MM.1S (cell line): ENCODE measurements around the gene SPIN1.

Source experiments
- DNase-seq: peaks from one replicate; pipeline ENCODE4 v3.0.0-alpha.2; 2015
- H2AFZ ChIP-seq: fragments of 300-600 bp; sonication (generic); 2 replicates; pipeline ENCODE4 v1.6.0; 2016; ENCODE audit warnings: antibody characterized with exemption, low read length
- H3F3A ChIP-seq: fragments of 300-600 bp; sonication (generic); 2 replicates; pipeline ENCODE4 v1.6.1; 2016; ENCODE audit warnings: mild to moderate bottlenecking, antibody characterized with exemption, low read length, moderate library complexity, mixed read lengths; ENCODE audit not compliant: insufficient read depth
- H3K27ac ChIP-seq: fragments of 300-600 bp; sonication (generic); 2 replicates; pipeline ENCODE4 v1.5.1; 2016; ENCODE audit warnings: mild to moderate bottlenecking, low read length
- H3K27me3 ChIP-seq: fragments of 300-600 bp; sonication (generic); replicated peaks from 2 replicates; pipeline ENCODE4 v1.6.0; 2016; ENCODE audit warnings: low read length; ENCODE audit not compliant: insufficient read depth
- H3K36me3 ChIP-seq: fragments of 300-600 bp; sonication (generic); replicated peaks from 2 replicates; pipeline ENCODE4 v1.6.1; 2016; ENCODE audit warnings: mild to moderate bottlenecking, low read length, mixed read lengths; ENCODE audit not compliant: insufficient read depth
- H3K4me1 ChIP-seq: fragments of 300-600 bp; sonication (generic); 2 replicates; pipeline ENCODE4 v1.6.1; 2016; ENCODE audit warnings: low read length, mixed read lengths
- H3K4me2 ChIP-seq: fragments of 300-600 bp; sonication (generic); 2 replicates; pipeline ENCODE4 v1.6.0; 2016; ENCODE audit warnings: low read depth, low read length
- H3K4me3 ChIP-seq: fragments of 300-600 bp; sonication (generic); 2 replicates; pipeline ENCODE4 v1.5.1; 2016; ENCODE audit warnings: low read length, mixed read lengths
- H3K79me2 ChIP-seq: fragments of 300-600 bp; sonication (generic); 2 replicates; pipeline ENCODE4 v1.6.1; 2016; ENCODE audit warnings: mixed run types, low read length, mixed read lengths
- H3K9ac ChIP-seq: fragments of 300-600 bp; sonication (generic); 2 replicates; pipeline ENCODE4 v1.6.1; 2016; ENCODE audit warnings: low read length, mixed read lengths
- H3K9me2 ChIP-seq: fragments of 300-600 bp; sonication (generic); replicated peaks from 2 replicates; pipeline ENCODE4 v1.6.1; 2016; ENCODE audit warnings: mild to moderate bottlenecking, low read length, mixed read lengths; ENCODE audit not compliant: insufficient read depth
- H3K9me3 ChIP-seq: fragments of 300-600 bp; sonication (generic); replicated peaks from 2 replicates; pipeline ENCODE4 v1.6.1; 2016; ENCODE audit warnings: mild to moderate bottlenecking, low read length, mixed read lengths; ENCODE audit not compliant: insufficient read depth
- H4K20me1 ChIP-seq: fragments of 300-600 bp; sonication (generic); 2 replicates; pipeline ENCODE4 v1.6.1; 2016; ENCODE audit warnings: mild to moderate bottlenecking, low read length, moderate library complexity, mixed read lengths; ENCODE audit not compliant: insufficient read depth
- EZH2 ChIP-seq: fragments of 300-600 bp; sonication (generic); optimal IDR thresholded peaks from 2 replicates; pipeline ENCODE3; 2017; ENCODE audit warnings: low read depth, mild to moderate bottlenecking, antibody characterized with exemption, low read length, mixed read lengths
- EZH2phosphoT487 ChIP-seq: fragments of 300-600 bp; sonication (generic); IDR thresholded peaks from 2 replicates; pipeline ENCODE4 v1.6.1; 2018; ENCODE audit warnings: antibody characterized with exemption, low read length
- TF ChIP-seq, protein P1 (sequence below): fragments of 300-600 bp; sonication (generic); IDR thresholded peaks from 2 replicates; pipeline ENCODE4 v1.5.1; 2016; ENCODE audit warnings: antibody characterized with exemption, low read length, mixed read lengths

The SPIN1 gene

DNA sequence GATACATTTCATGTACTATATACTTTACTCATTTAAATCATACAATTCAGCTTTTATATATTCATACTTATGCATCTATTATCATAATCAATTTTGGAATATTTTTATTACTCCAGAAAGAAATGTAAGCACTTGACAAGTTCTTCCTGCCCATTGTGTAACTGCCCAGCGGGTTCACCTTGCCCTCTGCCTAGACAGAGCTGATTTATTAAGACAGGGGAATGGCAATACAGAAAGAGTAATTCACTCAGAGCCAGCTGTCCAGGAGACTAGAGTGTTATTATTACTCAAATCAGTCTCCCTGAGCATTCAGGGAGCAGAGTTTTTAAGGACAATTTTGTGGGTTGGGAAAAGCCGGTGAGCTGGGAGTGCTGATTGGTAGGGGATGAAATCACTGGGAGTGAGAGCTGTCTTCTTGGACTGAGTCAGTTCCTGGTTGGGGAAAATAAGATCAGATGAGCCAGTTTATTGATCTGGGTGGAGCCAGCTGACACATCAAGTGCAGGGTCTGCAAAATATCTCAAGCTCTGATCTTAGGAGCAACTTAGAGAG, 16.1 kb upstream of the SPIN1 start:
- Histone ChIP-seq H3K9me3 (no peaks in the 10 kb centered on the region), H3K4me1 (no peaks in the 10 kb centered on the region), H3K27me3 (no peaks in the 10 kb centered on the region), H3K4me3 (no peak overlapping the region), H3K79me2 (no peaks in the 10 kb centered on the region), H4K20me1 (no peaks in the 10 kb centered on the region), H3K4me2 (no peak overlapping the region), H3K36me3 (no peaks in the 10 kb centered on the region), H3K27ac (no peak overlapping the region), H3F3A (no peaks in the 10 kb centered on the region), H2AFZ (no peak overlapping the region), H3K9ac (no peak overlapping the region), H3K9me2 (no peaks in the 10 kb centered on the region)
- DNase-seq, result no peak
- TF ChIP-seq EZH2 (no peak), EZH2phosphoT487 (no peak)
- TF ChIP-seq, protein P1, sequence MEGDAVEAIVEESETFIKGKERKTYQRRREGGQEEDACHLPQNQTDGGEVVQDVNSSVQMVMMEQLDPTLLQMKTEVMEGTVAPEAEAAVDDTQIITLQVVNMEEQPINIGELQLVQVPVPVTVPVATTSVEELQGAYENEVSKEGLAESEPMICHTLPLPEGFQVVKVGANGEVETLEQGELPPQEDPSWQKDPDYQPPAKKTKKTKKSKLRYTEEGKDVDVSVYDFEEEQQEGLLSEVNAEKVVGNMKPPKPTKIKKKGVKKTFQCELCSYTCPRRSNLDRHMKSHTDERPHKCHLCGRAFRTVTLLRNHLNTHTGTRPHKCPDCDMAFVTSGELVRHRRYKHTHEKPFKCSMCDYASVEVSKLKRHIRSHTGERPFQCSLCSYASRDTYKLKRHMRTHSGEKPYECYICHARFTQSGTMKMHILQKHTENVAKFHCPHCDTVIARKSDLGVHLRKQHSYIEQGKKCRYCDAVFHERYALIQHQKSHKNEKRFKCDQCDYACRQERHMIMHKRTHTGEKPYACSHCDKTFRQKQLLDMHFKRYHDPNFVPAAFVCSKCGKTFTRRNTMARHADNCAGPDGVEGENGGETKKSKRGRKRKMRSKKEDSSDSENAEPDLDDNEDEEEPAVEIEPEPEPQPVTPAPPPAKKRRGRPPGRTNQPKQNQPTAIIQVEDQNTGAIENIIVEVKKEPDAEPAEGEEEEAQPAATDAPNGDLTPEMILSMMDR, result no peak

DNA sequence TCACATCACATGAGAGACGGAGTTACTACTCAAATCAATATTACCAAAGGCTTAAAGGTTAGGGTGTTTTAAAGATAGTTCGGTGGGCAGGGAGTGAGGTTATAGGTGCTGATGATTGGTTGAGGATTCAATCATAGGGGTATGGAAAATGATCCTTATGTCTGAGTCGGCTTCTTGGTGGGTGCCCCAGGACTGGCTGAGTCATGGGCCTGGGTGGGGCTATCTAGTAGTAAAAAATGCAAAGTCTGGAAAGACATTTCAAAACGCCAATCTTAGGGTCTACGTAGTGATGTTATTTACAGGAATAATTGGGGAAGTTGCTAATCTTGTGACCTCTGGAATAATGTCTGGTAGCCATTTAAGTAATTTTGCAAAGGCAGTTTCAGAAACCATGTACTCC, 15.2 kb upstream of the SPIN1 start:
- no peaks in the 10 kb centered on the region for H3K4me1 ChIP-seq
- H3K27ac ChIP-seq, result no peak overlapping the region
- H3K36me3 ChIP-seq, result no peaks in the 10 kb centered on the region
- no peaks in the 10 kb centered on the region for H3K27me3 ChIP-seq
- no peak for DNase-seq
- H3K9me3 ChIP-seq, result no peaks in the 10 kb centered on the region
- no peaks in the 10 kb centered on the region for H3K9me2 ChIP-seq
- H3K79me2 ChIP-seq, result no peaks in the 10 kb centered on the region
- H3F3A ChIP-seq, result no peaks in the 10 kb centered on the region
- no peak overlapping the region for H2AFZ ChIP-seq
- TF ChIP-seq, protein P1, result no peak
- TF ChIP-seq EZH2 (no peak), EZH2phosphoT487 (no peak)
- H4K20me1 ChIP-seq, result no peaks in the 10 kb centered on the region
- H3K9ac ChIP-seq, result no peak overlapping the region
- no peak overlapping the region for H3K4me2 ChIP-seq
- no peak overlapping the region for H3K4me3 ChIP-seq

DNA sequence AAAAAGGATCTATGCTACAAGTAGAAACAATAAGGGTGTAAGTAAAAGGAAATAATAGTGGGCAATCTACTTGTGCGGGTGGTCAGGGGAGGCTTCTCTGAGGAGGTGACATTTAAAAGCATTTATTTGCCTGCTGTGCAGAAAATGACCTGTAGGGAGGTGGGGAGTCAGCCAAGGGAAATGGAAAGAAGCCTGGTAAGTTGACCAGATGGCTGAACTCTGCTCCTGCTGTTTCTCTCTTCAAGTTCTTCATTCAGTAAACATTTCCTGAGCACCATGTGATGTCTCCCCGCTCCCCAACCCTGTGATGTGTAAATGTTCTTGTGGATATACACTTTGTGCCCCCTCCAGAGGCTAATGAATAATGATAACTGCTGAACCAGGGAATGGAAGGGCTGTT, 9.9 kb upstream of the SPIN1 start:
- no peaks in the 10 kb centered on the region for H3K36me3 ChIP-seq
- no peak for DNase-seq
- H2AFZ ChIP-seq, result no peak overlapping the region
- H3K27me3 ChIP-seq, result no peaks in the 10 kb centered on the region
- H3F3A ChIP-seq, result no peaks in the 10 kb centered on the region
- no peak overlapping the region for H3K4me2 ChIP-seq
- TF ChIP-seq EZH2phosphoT487 (no peak), EZH2 (no peak)
- TF ChIP-seq, protein P1, result no peak
- no peaks in the 10 kb centered on the region for H3K9me3 ChIP-seq
- H3K4me3 ChIP-seq, result no peak overlapping the region
- no peaks in the 10 kb centered on the region for H3K79me2 ChIP-seq
- no peaks in the 10 kb centered on the region for H3K4me1 ChIP-seq
- no peak overlapping the region for H3K9ac ChIP-seq
- no peaks in the 10 kb centered on the region for H3K9me2 ChIP-seq
- H3K27ac ChIP-seq, result no peak overlapping the region
- H4K20me1 ChIP-seq, result no peaks in the 10 kb centered on the region
